HepG2 (cell line): ENCODE results near the gene GGTA1. TPM values are rescaled to one million over a fixed set of nuclear protein-coding genes. Genes with fewer than 3 reads are reported as not detected.

Experiments
- NCOA5 ChIP-seq: sonication (generic); formaldehyde crosslinking; IDR thresholded peaks from 2 replicates; pipeline ENCODE4 v1.4.0; 2020; ENCODE audit warnings: missing genetic modification reagents
- SP2 ChIP-seq: sonication (generic); formaldehyde crosslinking; IDR thresholded peaks from 2 replicates; pipeline ENCODE4 v1.5.1; 2020; ENCODE audit warnings: mild to moderate bottlenecking, missing genetic modification reagents
- XRCC5 ChIP-seq: fragments of 200-400 bp; formaldehyde crosslinking; optimal IDR thresholded peaks from 2 replicates; pipeline ENCODE3; 2017; ENCODE audit warnings: mild to moderate bottlenecking, low read length
- ZNF256 ChIP-seq: sonication (generic); formaldehyde crosslinking; conservative IDR thresholded peaks from 2 replicates; pipeline ENCODE4 v1.4.0; 2020; ENCODE audit warnings: missing genetic modification reagents
- ZNF749 ChIP-seq: sonication (generic); formaldehyde crosslinking; IDR thresholded peaks from 2 replicates; pipeline ENCODE4 v1.8.0; 2022; ENCODE audit warnings: mild to moderate bottlenecking, missing genetic modification reagents, moderate library complexity, borderline replicate concordance
- ZNF839 ChIP-seq: sonication (generic); formaldehyde crosslinking; IDR thresholded peaks from 2 replicates; pipeline ENCODE4 v1.4.0; 2020; ENCODE audit warnings: missing genetic modification reagents, mild to moderate bottlenecking, borderline replicate concordance
- polyA plus RNA-seq, 8 experiments: library from polyadenylated mRNA; depleted of rRNA in 3 of 8; stranded (reverse) in 7 of 8; unstranded in 1 of 8; fragments of >200 nt; fragmentation: Illumina TruSeq in 4 of 8; extraction: Trizol in 4 of 8; gene quantifications; 2 replicates each; pipeline versions ENCODE4 v1.2.1 to v1.2.3, GENCODE V29; 2011 to 2016; ENCODE audit warnings: low read depth in 4 of 8, missing spikeins in 1 of 8, mixed read lengths in 1 of 8; ENCODE audit not compliant: insufficient read depth in 1 of 8
- total RNA-seq, 5 experiments: library from RNA; depleted of rRNA; stranded (reverse); fragments of >200 nt; fragmentation: Illumina TruSeq; extraction: Trizol; gene quantifications; 2 replicates each; pipeline ENCODE4 v1.2.3, GENCODE V29; 2016; ENCODE audit warnings: low read depth in 1 of 5
- TF ChIP-seq, protein P1 (sequence below): sonication (generic); formaldehyde crosslinking; IDR thresholded peaks from 2 replicates; pipeline ENCODE4 v1.4.0; 2020; ENCODE audit warnings: low read depth, missing genetic modification reagents
- TF ChIP-seq, protein P2 (sequence below): sonication (generic); formaldehyde crosslinking; IDR thresholded peaks from 2 replicates; pipeline ENCODE4 v1.5.0; 2020; ENCODE audit warnings: mild to moderate bottlenecking, missing genetic modification reagents

The GGTA1 gene
- total and polyA plus RNA-seq, 2 of the 13 experiments (the other 11 are each of a cell fraction or from before 2014, with no cell fraction given): not detected

DNA sequence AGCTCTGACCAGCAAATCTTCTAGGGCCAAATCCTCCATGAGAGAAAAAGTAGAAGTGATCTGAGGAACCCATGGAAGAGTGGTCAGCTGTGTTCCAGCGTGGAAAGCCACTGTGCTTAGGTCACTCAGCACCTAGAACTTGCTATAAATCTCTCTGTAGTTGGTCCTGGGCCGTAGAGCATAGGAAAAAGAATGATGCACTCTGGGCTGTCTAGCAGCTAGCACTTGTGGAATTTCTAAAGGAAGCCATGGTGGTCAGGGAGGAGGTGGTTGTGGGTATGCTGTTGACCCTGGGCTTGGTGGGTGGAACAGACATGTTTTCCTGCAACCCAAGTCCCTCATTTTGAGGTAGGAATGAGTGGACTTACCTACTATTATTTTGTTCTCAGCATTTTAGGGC lies 48.1 kb downstream of the GGTA1 start (continued):
- TF ChIP-seq, protein P1, sequence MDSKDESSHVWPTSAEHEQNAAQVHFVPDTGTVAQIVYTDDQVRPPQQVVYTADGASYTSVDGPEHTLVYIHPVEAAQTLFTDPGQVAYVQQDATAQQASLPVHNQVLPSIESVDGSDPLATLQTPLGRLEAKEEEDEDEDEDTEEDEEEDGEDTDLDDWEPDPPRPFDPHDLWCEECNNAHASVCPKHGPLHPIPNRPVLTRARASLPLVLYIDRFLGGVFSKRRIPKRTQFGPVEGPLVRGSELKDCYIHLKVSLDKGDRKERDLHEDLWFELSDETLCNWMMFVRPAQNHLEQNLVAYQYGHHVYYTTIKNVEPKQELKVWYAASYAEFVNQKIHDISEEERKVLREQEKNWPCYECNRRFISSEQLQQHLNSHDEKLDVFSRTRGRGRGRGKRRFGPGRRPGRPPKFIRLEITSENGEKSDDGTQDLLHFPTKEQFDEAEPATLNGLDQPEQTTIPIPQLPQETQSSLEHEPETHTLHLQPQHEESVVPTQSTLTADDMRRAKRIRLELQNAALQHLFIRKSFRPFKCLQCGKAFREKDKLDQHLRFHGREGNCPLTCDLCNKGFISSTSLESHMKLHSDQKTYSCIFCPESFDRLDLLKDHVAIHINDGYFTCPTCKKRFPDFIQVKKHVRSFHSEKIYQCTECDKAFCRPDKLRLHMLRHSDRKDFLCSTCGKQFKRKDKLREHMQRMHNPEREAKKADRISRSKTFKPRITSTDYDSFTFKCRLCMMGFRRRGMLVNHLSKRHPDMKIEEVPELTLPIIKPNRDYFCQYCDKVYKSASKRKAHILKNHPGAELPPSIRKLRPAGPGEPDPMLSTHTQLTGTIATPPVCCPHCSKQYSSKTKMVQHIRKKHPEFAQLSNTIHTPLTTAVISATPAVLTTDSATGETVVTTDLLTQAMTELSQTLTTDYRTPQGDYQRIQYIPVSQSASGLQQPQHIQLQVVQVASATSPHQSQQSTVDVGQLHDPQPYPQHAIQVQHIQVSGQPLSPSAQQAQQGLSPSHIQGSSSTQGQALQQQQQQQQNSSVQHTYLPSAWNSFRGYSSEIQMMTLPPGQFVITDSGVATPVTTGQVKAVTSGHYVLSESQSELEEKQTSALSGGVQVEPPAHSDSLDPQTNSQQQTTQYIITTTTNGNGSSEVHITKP: no peak
- TF ChIP-seq XRCC5 (no peak), ZNF839 (CRISPR knock-in tag) (no peak), ZNF256 (CRISPR knock-in tag) (no peak), SP2 (CRISPR knock-in tag) (no peak), NCOA5 (CRISPR knock-in tag) (no peak), ZNF749 (no peak)
- TF ChIP-seq, protein P2, sequence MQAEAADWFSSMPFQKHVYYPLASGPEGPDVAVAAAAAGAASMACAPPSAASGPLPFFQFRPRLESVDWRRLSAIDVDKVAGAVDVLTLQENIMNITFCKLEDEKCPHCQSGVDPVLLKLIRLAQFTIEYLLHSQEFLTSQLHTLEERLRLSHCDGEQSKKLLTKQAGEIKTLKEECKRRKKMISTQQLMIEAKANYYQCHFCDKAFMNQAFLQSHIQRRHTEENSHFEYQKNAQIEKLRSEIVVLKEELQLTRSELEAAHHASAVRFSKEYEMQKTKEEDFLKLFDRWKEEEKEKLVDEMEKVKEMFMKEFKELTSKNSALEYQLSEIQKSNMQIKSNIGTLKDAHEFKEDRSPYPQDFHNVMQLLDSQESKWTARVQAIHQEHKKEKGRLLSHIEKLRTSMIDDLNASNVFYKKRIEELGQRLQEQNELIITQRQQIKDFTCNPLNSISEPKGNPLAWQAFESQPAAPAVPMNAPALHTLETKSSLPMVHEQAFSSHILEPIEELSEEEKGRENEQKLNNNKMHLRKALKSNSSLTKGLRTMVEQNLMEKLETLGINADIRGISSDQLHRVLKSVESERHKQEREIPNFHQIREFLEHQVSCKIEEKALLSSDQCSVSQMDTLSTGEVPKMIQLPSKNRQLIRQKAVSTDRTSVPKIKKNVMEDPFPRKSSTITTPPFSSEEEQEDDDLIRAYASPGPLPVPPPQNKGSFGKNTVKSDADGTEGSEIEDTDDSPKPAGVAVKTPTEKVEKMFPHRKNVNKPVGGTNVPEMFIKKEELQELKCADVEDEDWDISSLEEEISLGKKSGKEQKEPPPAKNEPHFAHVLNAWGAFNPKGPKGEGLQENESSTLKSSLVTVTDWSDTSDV (CRISPR knock-in tag): no peak
